Right ventricle myocardium superior (tissue), 1 donor: ENCODE measurements around the gene GRM8. TPM values are rescaled to one million over a fixed set of nuclear protein-coding genes. Genes with fewer than 3 reads are reported as not detected.
"Not testable (repeated sequence)": the region's sequence is repeated elsewhere in the genome, so short reads cannot be mapped to it uniquely, and the experiment has no call there.

Source experiments
- ATAC-seq: fragments of 200-7000 bp; cut with Tn5 transposase; one replicate; pipeline ENCODE4 v1.9.1; 2020; ENCODE audit warnings: mild to moderate bottlenecking; ENCODE audit not compliant: poor library complexity
- DNase-seq: peaks from one replicate; pipeline ENCODE4 v3.0.0-alpha.2; 2020
- intact Hi-C: fragments of 100-400 bp; cut with DNase I; formaldehyde crosslinking; loops from one replicate; pipeline ENCODE4 v1.11.2; 2022
- total RNA-seq: library from RNA; stranded (reverse); fragmentation: NEBNext Ultra II Directional; extraction: Animal tissue kit (Norgen Biotek cat#: 25700); gene quantifications from one replicate; pipeline ENCODE4 v1.2.1, GENCODE V29; 2021
- donor health status: DM: no; HTN: yes; CAD: no; lungs with severe emphysema.

GRM8 gene
- total RNA-seq, 1 donor from 2014 or later: not detected

DNA sequence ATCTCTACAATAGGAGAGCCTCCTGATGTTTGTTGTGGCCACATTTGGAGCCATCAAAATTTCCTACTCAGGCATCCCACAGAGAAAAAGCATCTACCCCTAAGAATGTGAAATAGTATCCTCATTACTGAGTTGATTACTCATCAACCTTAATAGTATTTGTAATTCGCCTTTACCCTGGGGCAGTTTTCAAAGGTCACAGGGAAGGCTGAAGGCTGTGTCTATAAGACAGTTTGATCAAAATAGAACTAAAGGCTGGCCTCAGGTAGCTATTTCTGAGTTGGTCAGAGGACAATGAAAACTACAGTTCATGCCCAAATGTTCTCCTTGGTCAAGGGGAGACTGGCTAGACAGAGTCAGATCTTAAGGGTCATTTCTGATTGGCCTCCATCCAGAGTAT, 370.0 kb downstream of the GRM8 start:
- ATAC-seq, intact Hi-C loops: not testable (repeated sequence)

GRCh38 chr7:126881908-126882307, 370.8 kb downstream of the GRM8 start:
- DNase-seq, ATAC-seq, intact Hi-C loops: not testable (repeated sequence)

More for the DNA sequence above, 370.0 kb downstream of the GRM8 start:
- DNase-seq: not testable (repeated sequence)

DNA sequence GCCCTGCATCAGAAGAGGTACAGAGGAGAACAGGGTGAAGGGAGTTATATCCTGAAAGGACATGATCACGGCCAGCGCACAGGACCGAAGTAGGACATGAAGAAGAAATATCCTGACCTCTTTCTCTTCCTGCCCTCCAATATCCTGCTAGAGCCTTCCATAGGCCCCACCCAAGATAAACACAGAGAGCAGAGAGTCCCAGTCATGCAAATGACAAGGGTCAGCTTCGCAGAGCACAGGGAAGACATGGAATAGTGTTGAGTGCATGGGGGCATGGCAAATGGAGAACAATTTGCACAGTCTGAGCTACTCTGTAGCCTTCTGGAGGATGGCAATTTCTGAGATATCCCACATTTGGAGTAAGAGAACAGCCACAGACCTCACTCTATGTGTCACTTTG, 371.4 kb downstream of the GRM8 start:
- intact Hi-C loops: no loop called here
- ATAC-seq (no peak), DNase-seq (no peak)

- intact Hi-C loops, DNase-seq, ATAC-seq: not testable (repeated sequence)
Measured at GRCh38 chr7:126876536-126876935, 376.2 kb downstream of the GRM8 start.

GRCh38 chr7:126856691-126857291, 395.9 kb downstream of the GRM8 start:
- DNase-seq (no peak), ATAC-seq (no peak)
- intact Hi-C loops: no loop called here

- ATAC-seq: no peak
- DNase-seq: no peak
- intact Hi-C loops: no loop called here
Measured at GRCh38 chr7:126845331-126845730, 407.4 kb downstream of the GRM8 start.

DNA sequence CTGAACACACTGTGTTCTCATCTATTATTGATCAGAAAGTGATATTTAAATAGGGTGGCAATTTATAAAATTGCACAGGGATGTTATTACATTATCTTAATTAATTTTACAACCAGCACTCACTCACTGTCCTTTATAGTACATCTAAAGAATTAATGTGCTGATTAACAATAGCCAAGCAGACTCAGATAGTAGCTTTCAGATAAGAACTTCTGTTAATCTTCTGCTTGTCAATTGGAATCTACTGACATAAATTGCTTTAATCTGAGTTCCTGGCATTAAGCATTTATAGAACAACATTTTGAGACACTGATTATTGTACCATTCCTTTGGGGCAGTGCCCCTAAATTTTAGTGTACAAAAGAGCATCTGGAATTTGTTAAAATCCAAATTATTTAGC, 408.9 kb downstream of the GRM8 start:
- intact Hi-C loops: no loop called here
- no peak for ATAC-seq

GRCh38 chr7:126843336-126843735, 409.4 kb downstream of the GRM8 start:
- ATAC-seq (no peak), DNase-seq (no peak)
- intact Hi-C loops: no loop called here

More for the DNA sequence above, 408.9 kb downstream of the GRM8 start:
- no peak for DNase-seq

- no peak for DNase-seq
- intact Hi-C loops: no loop called here
Measured at GRCh38 chr7:126842451-126842850, 410.3 kb downstream of the GRM8 start.

GRCh38 chr7:126840869-126841268, 411.9 kb downstream of the GRM8 start:
- intact Hi-C loops: no loop called here
- ATAC-seq: no peak

More at GRCh38 chr7:126842451-126842850, 410.3 kb downstream of the GRM8 start:
- ATAC-seq: no peak

GRCh38 chr7:126839624-126840023, 413.1 kb downstream of the GRM8 start:
- DNase-seq: no peak
- ATAC-seq: no peak
- intact Hi-C loops: no loop called here

More at GRCh38 chr7:126840869-126841268, 411.9 kb downstream of the GRM8 start:
- no peak for DNase-seq

DNA sequence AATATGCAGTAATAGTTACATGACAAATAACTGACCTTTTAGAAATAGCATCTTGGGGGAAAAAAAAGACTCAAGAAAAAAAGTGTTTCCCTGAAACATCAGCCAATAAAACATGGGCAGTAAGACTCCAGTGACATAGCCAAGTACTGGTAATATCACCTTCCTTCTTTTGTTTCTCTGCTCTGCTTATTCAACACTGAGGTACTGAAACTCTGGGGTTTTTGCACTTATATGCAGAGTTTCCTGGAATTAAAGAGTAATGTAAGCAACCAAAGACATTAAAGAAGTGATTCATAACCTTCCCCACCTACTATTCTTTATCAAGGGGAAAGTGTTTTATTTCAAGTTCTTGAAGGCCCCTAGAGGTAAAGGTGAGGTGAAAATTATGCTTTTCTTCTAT, 414.5 kb downstream of the GRM8 start:
- no peak for ATAC-seq
- intact Hi-C loops: no loop called here
- DNase-seq: no peak

DNA sequence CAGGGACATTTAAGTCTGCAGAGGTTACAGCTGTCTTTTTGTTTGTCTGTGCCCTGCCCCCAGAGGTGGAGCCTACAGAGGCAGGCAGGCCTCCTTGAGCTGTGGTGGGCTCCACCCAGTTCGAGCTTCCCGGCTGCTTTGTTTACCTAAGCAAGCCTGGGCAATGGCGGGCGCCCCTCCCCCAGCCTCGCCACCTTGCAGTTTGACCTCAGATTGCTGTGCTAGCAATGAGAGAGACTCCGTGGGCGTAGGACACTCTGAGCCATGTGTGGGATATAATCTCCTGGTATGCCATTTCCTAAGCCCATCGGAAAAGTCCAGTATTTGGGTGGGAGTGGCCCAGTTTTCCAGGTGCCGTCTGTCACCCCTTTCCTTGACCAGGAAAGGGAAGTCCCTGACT, 421.5 kb downstream of the GRM8 start:
- ATAC-seq, DNase-seq, intact Hi-C loops: not testable (repeated sequence)

DNA sequence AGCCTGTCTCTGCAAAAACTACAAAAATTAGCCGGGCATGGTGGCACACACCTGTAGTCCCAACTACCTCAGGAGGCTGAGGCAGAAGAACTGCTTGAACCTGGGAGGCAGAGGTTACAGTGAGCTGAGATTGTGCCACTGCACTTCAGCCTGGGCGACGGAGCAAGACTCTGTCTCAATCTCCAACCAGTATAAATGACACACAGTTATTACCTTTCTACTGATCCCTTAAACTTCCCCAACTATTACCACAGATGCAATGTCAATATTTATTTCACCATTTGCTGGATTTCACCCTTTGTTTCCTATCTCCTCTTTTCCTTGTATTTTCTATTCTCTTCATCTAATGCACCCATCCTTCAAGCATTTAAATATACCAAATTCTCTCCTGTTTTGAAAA, 431.8 kb downstream of the GRM8 start:
- DNase-seq (no peak), ATAC-seq (no peak)
- intact Hi-C loops: no loop called here

- intact Hi-C loops: no loop called here
- ATAC-seq: no peak
Measured at GRCh38 chr7:126819197-126819484, 433.6 kb downstream of the GRM8 start.

DNA sequence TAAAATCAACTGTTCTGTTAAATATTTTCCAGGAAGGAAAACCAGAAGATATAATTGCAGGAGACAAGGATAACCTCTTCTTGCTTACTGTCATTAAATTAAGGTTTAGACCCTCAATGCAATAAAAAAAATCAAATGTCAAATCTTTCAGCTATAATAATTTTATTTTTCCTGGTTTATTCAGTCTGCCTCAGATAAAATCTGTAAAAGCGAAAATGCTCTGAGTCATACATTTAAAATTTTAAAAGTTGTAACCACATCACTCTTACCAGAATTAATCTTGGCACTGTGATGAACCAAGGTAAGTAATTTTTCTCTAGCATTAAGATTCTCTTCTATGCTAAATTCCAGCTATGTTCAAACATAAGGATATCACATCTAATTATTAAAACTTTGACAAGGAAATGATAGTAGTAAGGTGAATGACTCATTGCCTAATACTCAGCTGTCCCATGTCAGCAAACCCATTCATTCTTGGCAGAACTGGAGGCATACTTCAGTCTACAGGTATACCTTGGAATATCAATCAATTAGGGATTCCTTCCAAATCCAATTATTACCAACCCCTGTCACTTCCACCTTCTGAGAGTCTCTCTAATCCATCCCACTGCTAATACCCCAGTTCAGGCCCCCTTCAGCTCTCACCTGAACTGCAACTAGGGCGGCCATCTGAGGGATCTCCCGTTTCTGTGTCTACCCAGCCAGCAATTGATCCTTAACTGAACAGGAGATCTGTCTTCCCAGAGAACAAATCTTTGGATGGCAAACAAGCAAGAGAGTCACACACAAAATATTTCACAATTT, 434.1 kb downstream of the GRM8 start:
- no peak for DNase-seq
- intact Hi-C loops: no loop called here
- no peak for ATAC-seq

More at GRCh38 chr7:126819197-126819484, 433.6 kb downstream of the GRM8 start:
- no peak for DNase-seq

GRCh38 chr7:126809188-126809587, 443.6 kb downstream of the GRM8 start:
- ATAC-seq (no peak), DNase-seq (no peak)
- intact Hi-C loops: no loop called here

- ATAC-seq: no peak
- DNase-seq: no peak
- intact Hi-C loops: no loop called here
Measured at GRCh38 chr7:126806614-126807013, 446.1 kb downstream of the GRM8 start.

GRCh38 chr7:126805351-126805750, 447.4 kb downstream of the GRM8 start:
- ATAC-seq (no peak), DNase-seq (no peak)
- intact Hi-C loops: no loop called here

- no peak for ATAC-seq
- intact Hi-C loops: no loop called here
- DNase-seq: no peak
Measured at GRCh38 chr7:126804604-126805003, 448.1 kb downstream of the GRM8 start.
